ENCODE measurements around the gene LEKR1.
"Not testable (repeated sequence)": the region's sequence is repeated elsewhere in the genome, so short reads cannot be mapped to it uniquely, and the experiment has no call there.

The LEKR1 gene

DNA sequence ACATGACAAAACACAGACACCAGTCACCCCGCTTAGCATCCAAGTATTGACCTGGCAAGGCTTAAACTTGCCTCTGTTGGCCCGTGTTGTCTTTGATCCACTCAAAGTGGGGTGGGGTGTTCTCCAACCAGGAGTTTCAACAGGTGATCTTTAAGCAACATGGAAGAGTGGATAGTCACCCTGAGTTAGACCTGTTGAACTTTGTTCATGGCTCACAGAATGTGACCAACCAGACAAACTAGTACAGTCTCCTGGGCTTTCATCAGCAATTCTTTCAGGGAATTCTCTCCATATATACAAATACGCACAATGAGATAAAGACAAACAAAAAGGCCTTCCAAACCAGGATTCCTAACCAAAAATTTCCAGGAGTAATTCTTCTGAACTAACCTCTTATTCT is 11.9 kb downstream of the LEKR1 start:
- no peak for DNase-seq

DNA sequence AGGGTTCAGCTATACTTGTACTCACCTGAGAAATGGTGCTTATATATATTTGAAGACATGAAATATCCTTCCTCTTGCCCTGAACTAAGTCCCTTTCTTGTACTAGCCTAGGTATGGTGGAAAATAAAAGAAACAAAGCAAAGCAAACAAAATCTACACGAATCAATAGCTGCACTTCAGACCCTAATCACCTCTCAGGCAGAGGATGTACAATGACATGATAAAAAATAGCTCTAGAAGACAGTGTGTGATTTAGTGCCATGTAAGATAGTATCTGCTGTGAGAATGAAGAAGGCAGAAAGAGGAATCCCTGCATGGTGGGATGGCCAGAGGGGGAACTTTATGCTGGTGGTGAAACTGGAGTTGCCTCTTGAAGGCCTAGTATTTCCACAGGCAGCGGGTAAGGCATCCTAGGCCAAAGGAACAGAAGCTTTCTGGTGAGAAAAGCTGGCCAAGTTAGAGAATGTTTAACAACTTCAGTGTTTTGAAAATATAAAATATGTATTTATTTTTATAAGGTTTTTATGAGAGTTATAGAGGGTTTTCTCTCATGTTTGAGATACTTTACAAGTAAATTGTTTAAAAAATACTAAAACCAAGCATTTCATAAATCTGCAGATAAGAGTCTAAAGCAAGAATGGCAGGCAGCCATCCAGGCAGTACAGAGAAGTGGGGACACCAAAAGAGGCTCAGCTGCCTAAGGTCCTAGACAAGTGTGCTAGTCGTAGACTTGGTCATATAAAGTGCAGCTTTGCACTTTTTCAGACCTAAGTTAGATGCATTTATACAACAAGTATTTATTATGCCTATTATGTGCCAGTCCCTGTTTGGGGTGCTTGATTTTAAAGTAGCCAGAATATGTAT is 14.9 kb downstream of the LEKR1 start:
- no peak for DNase-seq

DNA sequence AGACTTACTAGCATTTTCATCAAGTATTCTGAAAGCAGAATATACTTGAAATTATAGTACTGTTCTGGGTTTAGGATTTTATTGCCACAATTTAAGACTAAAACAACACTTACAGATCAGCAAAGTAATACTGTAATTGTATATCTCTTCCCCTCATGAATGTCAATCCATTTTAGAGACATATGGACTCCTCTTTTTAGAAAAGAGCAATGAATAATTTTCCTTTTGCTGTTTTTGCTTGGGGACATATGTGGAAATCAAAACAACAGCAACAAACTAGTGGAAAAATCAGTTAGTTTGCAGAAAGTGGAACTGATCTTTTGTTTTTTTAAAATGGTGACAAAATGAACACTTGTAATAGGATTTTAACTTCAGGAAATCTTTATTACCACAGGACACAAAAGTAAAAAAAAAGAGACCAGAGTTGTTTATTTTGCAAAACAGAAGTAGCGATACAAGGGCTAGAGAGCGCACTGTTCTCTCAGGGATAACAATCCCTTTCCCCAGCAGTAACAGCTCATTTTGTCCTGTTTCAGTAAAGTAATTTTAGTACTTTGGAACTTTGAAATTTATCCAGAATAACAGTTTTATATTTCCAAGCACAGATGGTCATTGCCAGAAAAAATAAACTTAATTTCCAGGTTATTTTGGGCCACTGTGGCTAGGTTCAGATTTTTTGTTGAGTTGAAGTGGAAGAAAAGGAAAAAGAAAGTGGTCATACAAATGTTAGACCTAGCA is 17.1 kb downstream of the LEKR1 start:
- DNase-seq, result no peak

DNA sequence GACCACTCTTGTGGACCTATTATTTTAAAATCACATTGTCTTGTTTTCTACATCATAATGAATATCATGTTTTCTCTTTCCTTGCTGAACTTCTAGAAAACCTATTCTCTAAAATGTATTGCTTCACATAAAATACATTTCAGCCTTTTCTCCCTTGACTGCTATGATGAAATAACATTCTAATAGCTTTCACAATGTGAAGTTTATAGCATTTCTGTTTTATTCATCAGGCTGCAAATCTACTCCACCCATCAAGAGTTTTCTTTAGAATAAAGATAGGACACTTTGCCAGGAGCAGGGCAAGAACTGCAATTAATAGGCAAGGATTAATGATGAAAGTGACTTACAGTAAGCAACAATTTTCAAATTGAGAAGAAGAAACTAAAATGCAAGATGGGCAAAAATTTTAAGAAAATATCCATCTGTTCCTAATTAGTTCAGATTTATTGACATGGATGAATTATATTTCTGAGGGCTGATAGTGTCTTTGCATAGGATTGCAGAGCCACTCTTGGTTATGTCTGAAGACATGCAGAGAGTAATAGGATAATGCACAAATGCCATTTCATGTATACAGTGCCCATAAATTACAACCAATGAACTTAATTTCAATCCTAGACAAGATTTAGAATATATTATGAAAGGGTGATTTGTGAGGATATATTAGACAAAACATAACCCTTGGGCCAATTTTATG is 21.7 kb downstream of the LEKR1 start:
- DNase-seq, result no peak

DNA sequence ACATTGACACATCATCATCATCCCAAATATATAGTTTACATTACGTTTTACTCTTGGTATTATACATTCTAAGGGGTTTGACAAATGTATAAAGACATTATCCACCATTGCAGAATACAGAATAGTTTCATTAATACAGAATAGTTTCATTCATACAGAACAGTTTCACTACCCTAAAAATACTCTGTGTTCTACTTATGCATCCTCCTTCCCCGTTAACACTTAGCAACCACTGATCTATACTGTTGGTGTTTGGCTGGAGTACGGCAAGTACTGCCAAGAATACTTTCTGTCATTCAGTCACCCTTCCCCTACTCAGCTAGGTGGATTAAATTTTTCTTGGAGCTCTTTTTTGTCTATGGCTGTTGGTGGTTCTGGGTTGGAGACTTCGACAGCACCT is 33.4 kb downstream of the LEKR1 start:
- DNase-seq, result no peak

DNA sequence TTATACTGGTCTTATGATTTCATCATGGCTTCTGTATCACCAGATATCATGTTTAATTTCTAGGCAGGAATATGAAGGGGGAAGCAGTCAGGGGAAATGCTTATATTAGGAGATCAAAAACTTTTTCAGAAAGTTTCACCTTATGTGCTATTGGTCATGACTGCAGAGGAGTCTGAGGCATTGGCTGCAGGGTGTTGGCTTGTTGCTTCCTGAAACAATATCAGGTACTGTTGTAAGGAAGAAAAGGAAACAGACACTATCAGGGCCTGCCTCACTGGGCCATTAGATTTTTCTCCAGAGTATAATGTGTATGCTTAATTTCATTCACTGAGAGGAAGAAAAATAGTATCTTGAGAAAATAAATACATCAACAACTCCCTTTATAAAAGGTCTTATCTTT is 34.7 kb downstream of the LEKR1 start:
- DNase-seq, result no peak

DNA sequence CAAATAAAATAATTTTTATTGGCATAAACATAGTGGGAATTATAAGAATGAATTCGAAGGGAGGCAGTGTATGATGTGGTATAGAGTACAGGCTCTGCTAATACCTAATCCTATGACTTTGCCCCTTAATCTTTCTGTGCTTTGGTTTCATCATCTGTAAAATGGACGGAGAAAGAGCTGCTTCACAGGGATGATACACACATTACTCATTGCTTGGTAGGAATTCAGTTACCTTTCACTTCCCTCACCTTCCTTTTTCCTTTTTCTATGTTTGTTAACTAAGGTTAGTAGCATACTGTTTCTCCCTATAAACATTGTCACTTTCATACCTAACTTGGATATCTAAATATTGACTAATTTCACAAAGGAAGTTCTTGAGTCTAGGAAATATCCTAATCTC is 36.2 kb downstream of the LEKR1 start:
- DNase-seq, result no peak

DNA sequence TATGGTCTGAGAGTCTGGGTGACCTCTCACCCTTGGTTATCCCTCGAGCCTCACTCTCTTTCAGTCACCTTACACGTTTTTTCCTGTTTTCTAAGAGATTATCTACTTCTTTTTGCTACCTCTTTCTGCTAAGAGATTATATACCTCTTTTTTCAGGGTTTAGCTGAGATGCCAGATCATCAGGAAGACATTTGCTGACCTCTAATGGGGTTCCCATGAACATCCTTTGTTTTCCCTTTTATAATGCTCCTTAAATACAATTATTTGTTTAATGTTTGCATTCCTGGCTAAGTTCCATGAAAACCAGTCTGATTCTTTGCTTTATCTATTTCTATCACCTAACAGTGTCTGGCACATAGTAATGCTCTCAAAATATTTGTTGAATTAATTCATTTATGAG is 39.6 kb downstream of the LEKR1 start:
- no peak for DNase-seq

DNA sequence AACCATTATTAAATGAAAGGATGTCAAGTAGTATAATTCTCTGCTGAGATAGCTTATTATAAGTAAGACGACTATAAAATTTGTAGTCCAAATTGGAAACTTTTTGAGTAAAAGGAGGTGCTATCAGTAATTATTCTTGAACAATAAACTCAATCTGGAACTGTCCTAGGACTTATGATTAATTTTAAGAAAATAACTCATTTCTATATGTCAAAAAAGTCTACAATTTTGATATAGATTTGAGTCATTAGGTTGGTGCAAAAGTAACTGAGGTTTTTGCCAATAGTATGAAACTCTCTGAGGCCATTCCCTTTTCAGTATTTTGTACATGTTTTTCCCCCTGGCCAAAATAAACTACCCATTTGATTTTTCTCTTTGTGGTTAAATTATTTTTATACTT is 41.0 kb downstream of the LEKR1 start:
- DNase-seq, result no peak

DNA sequence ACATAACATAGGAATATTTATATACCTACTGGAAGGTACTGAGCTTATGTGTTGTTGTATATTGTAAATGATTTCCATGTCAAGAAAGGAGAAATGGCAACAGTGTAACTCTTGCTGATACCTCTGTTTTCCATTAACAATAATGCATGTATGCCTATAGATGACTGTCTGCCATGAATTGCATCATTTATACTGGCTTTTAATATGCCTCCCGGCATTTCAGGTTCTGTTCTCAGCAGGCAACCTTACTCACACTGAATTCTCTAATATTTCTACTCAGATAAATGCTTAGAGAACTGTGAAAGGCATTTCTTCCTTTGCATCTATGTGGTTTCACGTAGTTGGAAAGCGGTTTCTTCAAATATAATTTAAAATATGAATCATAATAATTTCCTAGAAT is 41.8 kb downstream of the LEKR1 start:
- no peak for DNase-seq

DNA sequence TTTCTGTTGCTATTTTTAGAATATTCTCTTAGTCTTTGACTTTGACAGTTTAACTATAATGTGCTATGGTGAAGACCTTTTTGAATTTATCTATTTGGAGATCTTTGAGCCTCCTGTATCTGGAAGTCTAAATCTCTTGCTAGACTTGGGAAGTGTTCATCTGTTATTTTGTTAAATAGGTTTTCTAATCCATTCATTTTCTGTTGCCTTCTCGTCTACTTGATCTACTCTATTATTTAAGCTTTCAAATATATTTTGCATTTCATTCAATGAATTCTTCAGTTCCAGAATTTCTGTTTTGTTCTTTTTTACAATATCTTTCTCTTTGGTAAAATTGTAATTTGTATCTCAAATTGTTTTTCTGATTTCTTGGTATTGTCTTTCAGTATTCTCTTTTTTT is 47.8 kb downstream of the LEKR1 start:
- no peak for DNase-seq

DNA sequence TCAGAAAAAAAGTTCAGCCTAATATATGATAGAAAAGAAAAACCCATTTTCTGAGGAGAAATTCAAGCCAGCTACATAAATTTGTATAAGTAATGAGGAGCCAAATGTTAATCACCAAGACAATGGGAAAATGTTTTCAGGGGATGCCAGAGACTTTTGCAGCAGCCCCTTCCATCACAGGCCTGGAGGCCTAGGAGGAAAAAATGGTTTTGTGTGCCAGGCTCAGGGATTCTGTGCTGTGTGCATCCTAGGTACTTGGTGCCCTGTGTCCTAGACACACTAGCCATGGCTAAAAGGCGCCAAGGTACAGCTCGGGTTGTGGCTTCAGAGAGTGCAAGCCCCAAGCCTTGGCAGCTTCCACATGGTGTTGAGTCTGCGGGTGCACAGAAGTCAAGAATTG is 53.3 kb downstream of the LEKR1 start:
- not testable (repeated sequence) for DNase-seq

DNA sequence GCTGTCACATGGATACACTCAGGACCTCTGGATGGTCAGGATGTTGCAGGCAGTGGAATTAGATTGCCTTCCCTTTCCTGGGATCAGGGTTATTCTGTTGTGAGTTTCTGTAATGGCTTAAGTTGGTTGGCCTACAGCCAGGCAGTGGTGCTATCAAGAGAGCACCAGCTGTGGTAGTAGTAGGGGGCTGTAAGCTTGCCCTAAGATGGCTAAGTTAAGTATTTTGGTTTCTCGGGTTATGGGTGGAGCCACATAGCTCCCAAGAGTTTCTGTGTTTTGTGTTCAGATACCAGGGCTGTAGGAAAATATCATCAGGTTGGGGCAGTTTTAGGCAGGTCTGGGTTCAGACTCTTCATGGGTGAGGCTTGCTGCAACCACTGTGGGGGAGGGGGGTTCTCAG is 59.6 kb downstream of the LEKR1 start:
- no peak for DNase-seq

DNA sequence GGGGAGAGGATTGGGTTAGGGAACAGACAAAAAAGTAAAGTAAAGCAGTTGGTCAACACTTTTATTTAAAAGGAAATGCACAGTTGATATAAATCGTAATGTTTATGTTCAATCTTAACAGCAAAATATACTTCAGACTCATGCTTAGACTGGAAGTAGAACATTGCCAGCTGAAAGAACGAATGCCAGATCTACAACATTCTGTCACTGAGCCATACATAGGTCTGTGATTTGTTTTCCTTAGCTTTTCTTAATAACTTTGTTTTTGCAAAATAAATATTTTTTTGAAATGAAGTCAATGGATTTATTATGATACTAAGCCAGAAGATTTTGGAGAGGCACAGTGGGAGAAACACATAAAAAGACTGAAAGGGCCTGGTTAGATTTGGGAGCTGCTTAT is 62.0 kb downstream of the LEKR1 start:
- no peak for DNase-seq

DNA sequence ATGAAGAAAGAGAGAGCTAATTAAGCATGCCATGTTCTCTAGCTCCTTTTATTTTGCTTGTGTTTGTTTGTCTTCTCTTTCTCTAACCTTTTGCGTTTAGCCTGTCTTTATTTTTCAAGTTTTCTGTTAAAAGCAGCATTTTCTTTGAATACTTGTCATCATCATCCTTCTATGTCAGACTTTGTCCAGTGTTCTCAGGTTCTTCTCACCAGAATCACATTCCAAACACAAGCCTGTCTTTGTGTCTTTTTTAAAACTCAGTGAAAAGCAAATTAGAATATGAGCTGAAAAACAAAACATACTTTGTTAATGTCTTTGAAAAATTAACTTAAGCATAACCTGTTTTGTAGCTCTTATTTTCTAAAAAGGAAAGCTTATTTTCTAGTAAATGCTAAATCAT is 62.4 kb downstream of the LEKR1 start:
- no peak for DNase-seq

DNA sequence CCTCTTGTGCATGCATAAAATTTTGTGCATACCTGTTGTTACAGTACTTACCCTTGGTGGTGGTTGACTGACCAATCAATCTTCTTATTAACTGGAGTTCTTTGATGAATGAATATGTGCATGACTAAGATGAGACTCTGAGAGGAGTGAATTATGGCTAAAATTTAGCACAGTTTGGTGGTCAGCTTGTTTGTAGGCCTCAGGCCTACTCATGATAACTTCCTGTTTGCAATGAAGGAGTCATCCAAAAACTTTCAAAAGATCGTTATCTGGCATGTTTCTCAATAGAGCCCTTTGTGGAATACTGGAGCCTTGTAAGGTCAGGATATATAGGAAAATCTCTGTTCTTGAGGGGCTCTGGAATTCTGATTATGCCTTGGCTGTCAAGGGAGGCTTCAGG is 66.5 kb downstream of the LEKR1 start:
- no peak for DNase-seq

DNA sequence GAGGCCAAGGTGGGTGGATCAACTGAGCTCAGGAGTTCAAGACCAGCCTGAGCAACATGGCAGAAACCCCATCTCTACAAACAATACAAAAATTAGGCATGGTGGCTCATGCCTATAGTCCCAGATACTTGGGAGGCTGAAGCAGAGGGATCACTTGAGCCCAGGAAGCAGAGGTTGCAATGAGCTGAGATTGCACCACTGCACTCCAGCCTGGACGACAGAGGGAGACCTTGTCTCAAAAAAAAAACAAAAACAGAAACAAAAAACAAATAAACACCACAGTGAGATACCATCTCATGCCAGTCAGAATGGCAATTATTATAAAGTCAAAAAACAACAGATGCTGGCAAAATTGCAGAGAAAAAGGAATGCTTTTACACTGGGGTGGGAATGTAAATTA is 69.2 kb downstream of the LEKR1 start:
- DNase-seq, result not testable (repeated sequence)

DNA sequence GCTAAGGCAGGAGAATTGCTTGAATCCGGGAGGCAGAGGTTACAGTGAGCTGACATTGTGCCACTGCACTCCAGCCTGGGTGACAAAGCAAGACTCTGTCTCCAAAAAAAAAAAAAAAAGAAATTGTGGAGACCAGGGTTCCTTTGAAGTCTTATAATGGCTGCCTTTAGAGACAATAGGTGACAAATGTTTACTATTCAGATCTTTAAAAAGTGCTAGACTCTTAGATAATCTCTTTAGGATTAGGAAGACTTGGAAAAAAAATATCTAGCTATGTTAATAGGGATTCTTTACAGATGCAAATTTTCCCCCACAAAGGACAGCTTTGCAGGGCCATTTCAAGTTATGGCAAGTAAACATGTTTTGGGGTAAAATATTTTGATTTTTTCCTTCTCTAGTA is 71.7 kb downstream of the LEKR1 start:
- not testable (repeated sequence) for DNase-seq

DNA sequence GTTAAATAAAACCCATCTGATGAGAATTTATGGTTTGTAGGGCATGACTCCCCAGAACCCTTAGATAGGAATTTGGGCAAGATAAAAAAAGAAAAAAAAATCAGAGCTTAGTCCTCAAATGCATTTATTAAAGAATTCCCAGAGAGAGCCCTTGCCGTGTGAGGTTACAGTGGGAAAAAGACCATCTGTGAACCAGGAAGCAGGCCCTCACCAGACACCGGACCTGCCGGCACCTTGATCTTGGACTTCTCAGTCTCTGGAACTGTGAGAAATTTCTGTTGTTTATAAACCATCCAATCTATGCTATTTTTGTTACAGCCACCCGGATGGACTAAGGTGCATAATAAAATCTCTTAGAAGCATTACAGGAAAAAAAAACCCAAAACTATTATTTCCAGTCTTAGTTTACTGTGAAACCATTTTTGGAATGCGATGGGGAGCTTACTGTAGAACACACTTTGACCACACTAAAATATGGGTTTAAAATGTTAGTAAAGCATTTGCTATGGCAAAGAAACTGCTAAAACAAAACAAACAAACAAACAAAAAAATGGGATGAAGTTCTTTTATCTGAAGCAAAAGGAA is 72.2 kb downstream of the LEKR1 start:
- DNase-seq, result no peak

DNA sequence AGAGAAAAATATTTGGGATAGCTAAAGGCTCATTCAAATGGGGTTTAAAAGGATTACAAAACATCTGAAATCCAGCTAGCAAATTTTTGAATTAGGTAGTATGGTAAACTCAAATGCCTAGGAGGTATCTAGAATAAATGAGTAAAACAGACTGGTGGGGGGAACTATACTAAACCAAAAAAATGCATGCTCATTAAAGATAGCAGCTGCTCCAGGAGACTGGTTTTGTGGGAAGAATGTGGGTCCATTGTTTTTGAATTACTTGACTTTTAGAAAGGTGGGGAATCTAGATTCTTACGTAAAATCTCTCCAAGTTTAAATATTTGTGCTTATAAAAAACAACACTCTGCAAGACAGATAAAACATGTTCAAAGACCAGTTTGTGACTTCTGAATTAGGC is 73.8 kb downstream of the LEKR1 start:
- DNase-seq, result no peak

DNA sequence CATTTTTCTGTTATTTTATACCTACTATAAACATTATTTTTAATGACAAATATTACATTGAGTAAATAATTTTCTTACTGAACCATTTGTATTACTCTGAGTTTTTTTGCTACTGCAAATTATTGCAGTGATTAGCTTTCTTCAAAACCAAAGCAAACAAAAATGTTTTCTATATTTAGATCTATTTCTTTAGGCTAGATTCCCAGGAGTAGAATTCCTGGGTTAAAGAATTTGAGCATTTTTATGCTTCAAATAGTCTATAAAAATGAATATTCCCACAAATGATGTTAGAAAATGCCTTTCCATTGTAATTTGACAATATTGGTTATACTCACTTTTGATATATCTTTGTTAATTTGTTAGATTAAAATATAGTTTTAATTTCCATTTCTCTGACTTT is 76.8 kb downstream of the LEKR1 start:
- no peak for DNase-seq

DNA sequence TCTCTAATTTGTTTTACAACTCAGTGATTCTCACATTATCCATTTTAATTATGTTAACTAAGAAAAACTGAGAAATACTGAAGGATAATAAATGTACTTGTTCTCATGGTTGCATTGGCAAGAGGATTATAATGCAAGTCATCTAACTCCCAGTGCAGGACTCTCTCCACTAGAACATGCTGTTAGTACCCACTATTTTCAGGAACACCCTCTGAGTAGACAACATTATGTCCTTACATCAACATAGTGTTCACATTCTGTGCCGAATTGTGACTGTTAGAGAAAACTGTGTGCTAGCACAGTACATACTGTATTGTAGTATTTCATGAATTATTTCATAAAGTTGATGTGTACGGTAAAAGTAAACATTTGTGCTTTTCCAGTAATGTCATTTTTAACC is 80.1 kb downstream of the LEKR1 start:
- DNase-seq, result no peak

DNA sequence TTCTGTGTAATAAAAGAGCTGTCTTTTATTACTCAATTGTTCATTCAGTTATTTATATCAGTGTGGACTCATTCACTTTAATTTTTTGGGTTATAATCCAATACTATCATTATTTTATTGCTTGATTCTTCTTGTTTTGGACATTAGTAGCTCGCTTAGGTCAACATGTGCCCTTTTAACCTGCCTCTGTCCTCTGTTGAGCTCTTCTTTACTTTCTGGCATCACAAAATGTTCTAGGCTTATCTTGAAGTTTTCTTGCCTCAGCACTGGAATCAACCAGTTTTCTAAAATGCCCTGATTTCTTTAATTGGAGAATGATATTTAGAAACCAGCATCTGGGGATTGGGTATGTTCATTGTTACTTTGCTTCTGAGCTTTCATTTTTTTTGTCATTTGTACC is 82.2 kb downstream of the LEKR1 start:
- no peak for DNase-seq

DNA sequence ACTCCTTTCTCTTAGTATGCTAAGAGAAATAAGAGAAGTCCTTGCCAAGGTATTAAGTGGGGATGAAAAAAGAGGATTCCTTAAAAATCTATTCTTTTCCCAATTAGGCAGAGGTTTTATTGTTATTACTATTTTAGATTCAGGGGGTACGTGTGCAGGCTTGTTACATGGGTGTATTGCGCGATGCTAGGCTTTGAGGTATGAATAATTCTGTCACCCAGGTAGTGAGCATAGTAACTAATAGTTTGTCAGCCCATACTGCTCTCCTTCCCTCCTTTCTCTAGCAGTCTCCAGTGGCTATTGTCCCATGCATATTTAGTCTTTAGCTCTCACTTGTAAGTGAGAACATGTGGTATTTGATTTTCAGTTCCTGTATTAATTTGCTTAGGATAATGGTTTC is 83.9 kb downstream of the LEKR1 start:
- no peak for DNase-seq

Data from SHP77 treated with DMSO at 0.1 percent for 48 hours (cell line).